A549 (cell line): ENCODE results near the gene MOSPD3. TPM values are rescaled to one million over a fixed set of nuclear protein-coding genes. Genes with fewer than 3 reads are reported as not detected.

Source experiments
- ATAC-seq, 2 experiments: fragments of 200-7000 bp in 1 of 2; fragments of >200 bp in 1 of 2; cut with Nextera tagmentation in 1 of 2; cut with Tn5 transposase in 1 of 2; 3 replicates each; pipeline versions ENCODE4 v1.8.0 to v1.9.1; 2018 to 2020; ENCODE audit warnings: mild to moderate bottlenecking in 1 of 2, moderate library complexity in 1 of 2
- CTCF ChIA-PET: fragments of 300-600 bp; sonication (Branson Sonifier 250); formaldehyde crosslinking; extraction: SDS; loops from one replicate; lab custom pipeline; 2021; ENCODE audit warnings: antibody characterized with exemption, inconsistent platforms; lab: Yijun Ruan, JAX
- POLR2A ChIA-PET: fragments of 350-600 bp; formaldehyde crosslinking; extraction: SDS; loops from one replicate; lab custom pipeline; 2021; ENCODE audit warnings: antibody characterized with exemption, inconsistent platforms; lab: Yijun Ruan, JAX
- DNase-seq, 2 experiments: peaks; one replicate each; pipeline versions ENCODE4 v3.0.0 to v3.0.0-alpha.2; 2011 to 2016; ENCODE audit warnings: low read depth in 1 of 2, low spot score in 1 of 2
- FAIRE-seq: peaks from 2 replicates; lab custom pipeline; 2011; peaks lifted over from hg19 to GRCh38; lab: Jason Lieb, UNC
- H3K27ac ChIP-seq, 2 experiments: fragments of >200 bp; sonication (Bioruptor Twin); formaldehyde crosslinking; 3 replicates each; pipeline ENCODE4 v1.5.1; 2016 to 2017
- H3K4me1 ChIP-seq: fragments of >200 bp; sonication (Bioruptor Twin); formaldehyde crosslinking; 3 replicates; pipeline ENCODE4 v1.6.1; 2016
- H3K4me2 ChIP-seq: fragments of >200 bp; sonication (Bioruptor Twin); formaldehyde crosslinking; 3 replicates; pipeline ENCODE4 v1.6.1; 2016
- H3K4me3 ChIP-seq: fragments of >200 bp; sonication (Bioruptor Twin); formaldehyde crosslinking; 3 replicates; pipeline ENCODE4 v1.5.1; 2016
- H3K9me3 ChIP-seq: fragments of >200 bp; sonication (Bioruptor Twin); formaldehyde crosslinking; 3 replicates; pipeline ENCODE4 v1.6.1; 2016
- CEBPB ChIP-seq, 2 experiments: fragments of >200 bp in 1 of 2; sonication (Bioruptor Twin) in 1 of 2; formaldehyde crosslinking in 1 of 2; IDR thresholded peaks; 2 replicates each; pipeline ENCODE4 v1.6.1; 2012 to 2016
- EHMT2 ChIP-seq: fragments of 200-600 bp; sonication (generic); IDR thresholded peaks from 2 replicates; pipeline ENCODE4 v1.6.1; 2016; ENCODE audit warnings: antibody characterized with exemption, low read depth, mild to moderate bottlenecking, moderate library complexity
- ESRRA ChIP-seq: fragments of 150-350 bp; IDR thresholded peaks from 2 replicates; pipeline ENCODE4 v1.6.1; 2014; ENCODE audit warnings: mild to moderate bottlenecking, low read length, borderline replicate concordance
- FOSL2 ChIP-seq, 2 experiments: fragments of 450-650 bp in 1 of 2; fragments of >200 bp in 1 of 2; sonication (Bioruptor Twin) in 1 of 2; formaldehyde crosslinking; IDR thresholded peaks; 2 replicates each; pipeline versions ENCODE4 v1.5.0 to v1.6.1; 2016 to 2020; ENCODE audit warnings: mild to moderate bottlenecking in 1 of 2, moderate library complexity in 1 of 2
- GATA3 ChIP-seq: IDR thresholded peaks from 2 replicates; pipeline ENCODE4 v1.6.1; 2012; ENCODE audit warnings: borderline replicate concordance
- HEYL ChIP-seq: fragments of 250-450 bp; sonication (Bioruptor Pico); IDR thresholded peaks from 2 replicates; pipeline ENCODE4 v1.8.0; 2021; ENCODE audit warnings: mild to moderate bottlenecking, moderate library complexity
- HOXA7 ChIP-seq: fragments of 250-450 bp; sonication (Bioruptor Pico); IDR thresholded peaks from 2 replicates; pipeline ENCODE4 v1.5.0; 2020; ENCODE audit warnings: mild to moderate bottlenecking, moderate library complexity
- HOXB13 ChIP-seq: fragments of 250-450 bp; sonication (Bioruptor Pico); IDR thresholded peaks from 2 replicates; pipeline ENCODE4 v1.5.0; 2020; ENCODE audit warnings: low read depth, mild to moderate bottlenecking, moderate library complexity
- MAFK ChIP-seq: fragments of 450-650 bp; IDR thresholded peaks from 2 replicates; pipeline ENCODE4 v1.6.1; 2014; ENCODE audit not compliant: partially characterized antibody
- NFE2L2 ChIP-seq: fragments of 150-350 bp; conservative IDR thresholded peaks from 2 replicates; pipeline ENCODE4 v1.6.1; 2014; ENCODE audit warnings: low read length
- NPAS2 ChIP-seq: fragments of 250-450 bp; sonication (Bioruptor Pico); IDR thresholded peaks from 2 replicates; pipeline ENCODE4 v1.8.0; 2022; ENCODE audit warnings: mild to moderate bottlenecking, moderate library complexity, borderline replicate concordance
- NR3C1 ChIP-seq: fragments of >200 bp; sonication (Bioruptor Twin); formaldehyde crosslinking; IDR thresholded peaks from 3 replicates; pipeline ENCODE4 v1.6.1; 2017
- PHF8 ChIP-seq: fragments of 200-600 bp; sonication (generic); IDR thresholded peaks from 2 replicates; pipeline ENCODE4 v1.6.1; 2016; ENCODE audit warnings: low read depth, mild to moderate bottlenecking, antibody characterized with exemption, moderate library complexity, borderline replicate concordance
- POLR2A ChIP-seq: IDR thresholded peaks from 2 replicates; pipeline ENCODE4 v1.6.1; 2012; ENCODE audit warnings: mild to moderate bottlenecking, low read length
- RAD21 ChIP-seq, 2 experiments: fragments of >200 bp in 1 of 2; sonication (Bioruptor Twin) in 1 of 2; formaldehyde crosslinking in 1 of 2; IDR thresholded peaks in 1 of 2; conservative IDR thresholded peaks in 1 of 2; 2 replicates in 1 of 2; 3 replicates in 1 of 2; pipeline ENCODE4 v1.6.1; 2012 to 2018; ENCODE audit warnings: inconsistent platforms in 1 of 2
- RARB ChIP-seq: fragments of 250-450 bp; sonication (Bioruptor Pico); IDR thresholded peaks from 2 replicates; pipeline ENCODE4 v1.8.0; 2021; ENCODE audit warnings: mild to moderate bottlenecking, moderate library complexity
- RCOR1 ChIP-seq: fragments of 150-350 bp; IDR thresholded peaks from 2 replicates; pipeline ENCODE4 v1.6.1; 2014; ENCODE audit warnings: antibody characterized with exemption, low read length, low read depth
- RNF2 ChIP-seq: fragments of 200-600 bp; sonication (generic); IDR thresholded peaks from 2 replicates; pipeline ENCODE4 v1.6.1; 2016; ENCODE audit warnings: low read depth, mild to moderate bottlenecking, antibody characterized with exemption, moderate library complexity, borderline replicate concordance
- SMC3 ChIP-seq: fragments of >200 bp; sonication (Bioruptor Twin); formaldehyde crosslinking; IDR thresholded peaks from 3 replicates; pipeline ENCODE4 v1.6.1; 2018; ENCODE audit warnings: inconsistent platforms
- TFCP2L1 ChIP-seq: fragments of 250-450 bp; sonication (Bioruptor Pico); IDR thresholded peaks from 2 replicates; pipeline ENCODE4 v1.5.0; 2021; ENCODE audit warnings: mild to moderate bottlenecking
- ZFP36 ChIP-seq: fragments of 450-650 bp; IDR thresholded peaks from 2 replicates; pipeline ENCODE4 v1.6.1; 2014; ENCODE audit warnings: borderline replicate concordance; ENCODE audit not compliant: partially characterized antibody
- ZSCAN20 ChIP-seq: fragments of 250-450 bp; sonication (Bioruptor Pico); IDR thresholded peaks from 2 replicates; pipeline ENCODE4 v1.8.0; 2022; ENCODE audit warnings: mild to moderate bottlenecking, moderate library complexity
- WGBS: methylation state at CpG from one replicate; pipeline ENCODE4 v1.1.6; 2017; ENCODE audit errors: missing lambda C conversion rate; 5-methylcytosine and 5-hydroxymethylcytosine counted together
- polyA plus RNA-seq, 4 experiments: library from polyadenylated mRNA; depleted of rRNA in 3 of 4; stranded (reverse); fragments of >200 nt; fragmentation: RNase III in 1 of 4; extraction: RNeasy Plus Mini Kit Qiagen cat#74134 plus additional on column Dnase treatment in 1 of 4; gene quantifications; 2 replicates in 3 of 4; 3 replicates in 1 of 4; pipeline ENCODE4 v1.2.3, GENCODE V29; 2011 to 2017
- TF ChIP-seq, protein P1 (sequence below): fragments of >200 bp; sonication (Bioruptor Twin); formaldehyde crosslinking; IDR thresholded peaks from 2 replicates; pipeline ENCODE4 v1.6.1; 2016
- TF ChIP-seq, protein P2 (sequence below): fragments of >200 bp; sonication (Bioruptor Twin); formaldehyde crosslinking; IDR thresholded peaks from 3 replicates; pipeline ENCODE4 v1.5.1; 2016
- TF ChIP-seq, protein P3 (sequence below): IDR thresholded peaks from 2 replicates; pipeline ENCODE4 v1.6.1; 2012
- TF ChIP-seq, protein P4 (sequence below): IDR thresholded peaks from 2 replicates; pipeline ENCODE4 v1.6.1; 2012

MOSPD3 gene
- polyA plus RNA-seq, 2 of the 4 experiments (the other 2 are of a cell fraction): 6.1 to 14.8 TPM

DNA sequence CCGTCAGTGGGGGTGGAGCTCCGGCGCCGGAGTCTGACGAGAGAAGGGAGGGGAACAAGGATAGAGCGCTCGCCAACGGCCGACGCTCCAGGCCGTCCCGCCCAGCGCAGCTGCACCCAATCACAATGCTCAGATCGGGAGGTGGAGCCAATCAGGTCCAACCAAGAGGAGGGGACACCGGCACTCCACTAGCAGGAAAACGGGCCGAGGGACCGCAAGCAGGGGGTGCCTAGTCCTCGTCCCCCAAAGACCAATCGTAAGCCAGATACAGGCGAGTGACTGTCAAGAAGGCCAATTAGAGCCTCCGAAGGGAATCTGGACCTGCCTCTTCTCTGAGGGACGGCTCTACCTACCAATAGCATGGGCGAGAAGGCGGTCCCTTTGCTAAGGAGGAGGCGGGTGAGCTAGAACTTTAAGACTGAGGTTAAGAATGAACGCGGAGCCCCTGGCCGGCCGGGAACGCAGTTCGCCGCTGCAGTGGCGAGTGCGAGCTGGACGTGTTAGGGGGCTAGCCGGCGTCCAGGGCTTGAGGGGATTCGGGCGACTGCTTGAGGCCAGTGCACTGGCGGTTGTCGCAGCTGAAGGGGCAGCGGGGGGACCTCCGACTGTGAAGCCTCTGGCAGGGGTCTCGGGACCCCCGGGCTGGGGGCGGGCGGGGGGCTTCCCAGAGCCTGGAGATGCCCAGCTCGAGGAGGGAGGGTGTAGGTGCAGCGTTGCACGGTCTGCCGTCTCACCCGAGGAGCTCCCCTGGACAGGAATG is 25.9 kb upstream of the MOSPD3 start, which contains the start of gene FBXO24 (continued):
- TF ChIP-seq NR3C1 (no peak), FOSL2 (IDR thresholded peaks at IDR 0.05) (no peak), FOSL2 (CRISPR knock-in tag; IDR thresholded peaks at IDR 0.05) (no peak), HEYL (CRISPR knock-in tag) (no peak), PHF8 (no peak), ZSCAN20 (CRISPR knock-in tag) (no peak), POLR2A (peak; percentile 79), RNF2 (no peak)
- TF ChIP-seq, protein P1, sequence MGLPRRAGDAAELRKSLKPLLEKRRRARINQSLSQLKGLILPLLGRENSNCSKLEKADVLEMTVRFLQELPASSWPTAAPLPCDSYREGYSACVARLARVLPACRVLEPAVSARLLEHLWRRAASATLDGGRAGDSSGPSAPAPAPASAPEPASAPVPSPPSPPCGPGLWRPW: no peak

DNA sequence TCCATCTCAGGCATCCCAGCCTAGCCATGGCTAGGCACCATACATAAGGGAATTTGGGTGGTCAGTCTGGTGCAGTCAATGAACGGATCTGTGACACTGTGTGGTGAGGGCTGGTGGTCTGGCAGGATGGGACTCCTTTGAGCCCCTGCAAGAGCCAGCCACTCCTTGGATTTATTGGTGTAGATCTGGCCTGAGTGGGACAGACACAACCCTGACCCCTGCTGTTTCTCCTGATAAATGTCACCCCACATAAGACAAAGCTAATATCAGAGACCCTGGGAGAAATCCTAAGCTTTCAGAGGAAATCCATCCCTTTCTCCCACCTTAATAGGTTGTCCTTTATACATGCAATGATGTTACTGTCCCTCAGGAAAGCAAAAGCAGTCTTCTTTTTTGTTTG is 23.9 kb upstream of the MOSPD3 start:
- TF ChIP-seq SMC3 (peak; percentile 43; the same call in 2 of the 3 replicates), HOXA7 (CRISPR knock-in tag) (no peak), RAD21 (conservative IDR thresholded peaks at IDR 0.05 in 1 of 2, IDR thresholded peaks at IDR 0.05 in 1 of 2) (peak; percentile 34 to 35; a peak in 3 of 5 replicates)
- TF ChIP-seq, protein P2, sequence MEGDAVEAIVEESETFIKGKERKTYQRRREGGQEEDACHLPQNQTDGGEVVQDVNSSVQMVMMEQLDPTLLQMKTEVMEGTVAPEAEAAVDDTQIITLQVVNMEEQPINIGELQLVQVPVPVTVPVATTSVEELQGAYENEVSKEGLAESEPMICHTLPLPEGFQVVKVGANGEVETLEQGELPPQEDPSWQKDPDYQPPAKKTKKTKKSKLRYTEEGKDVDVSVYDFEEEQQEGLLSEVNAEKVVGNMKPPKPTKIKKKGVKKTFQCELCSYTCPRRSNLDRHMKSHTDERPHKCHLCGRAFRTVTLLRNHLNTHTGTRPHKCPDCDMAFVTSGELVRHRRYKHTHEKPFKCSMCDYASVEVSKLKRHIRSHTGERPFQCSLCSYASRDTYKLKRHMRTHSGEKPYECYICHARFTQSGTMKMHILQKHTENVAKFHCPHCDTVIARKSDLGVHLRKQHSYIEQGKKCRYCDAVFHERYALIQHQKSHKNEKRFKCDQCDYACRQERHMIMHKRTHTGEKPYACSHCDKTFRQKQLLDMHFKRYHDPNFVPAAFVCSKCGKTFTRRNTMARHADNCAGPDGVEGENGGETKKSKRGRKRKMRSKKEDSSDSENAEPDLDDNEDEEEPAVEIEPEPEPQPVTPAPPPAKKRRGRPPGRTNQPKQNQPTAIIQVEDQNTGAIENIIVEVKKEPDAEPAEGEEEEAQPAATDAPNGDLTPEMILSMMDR: peak; percentile 43
- peaks cover 15% of the 10 kb centered on the region for H3K4me1 ChIP-seq
- POLR2A ChIA-PET: interaction anchor here (0.5 to 1.2 kb wide), 3 partner anchors 24 to 159 kb away, joined by 4 to 5 read pairs (median 4); partner anchors contain the start of genes MEPCE and MOSPD3
- H3K9me3 ChIP-seq: no peaks in the 10 kb centered on the region
- H3K27ac ChIP-seq: no peak overlapping the region
- H3K4me2 ChIP-seq: no peak overlapping the region
- ATAC-seq (no peak), FAIRE-seq (no peak), DNase-seq (peak in 1 of 2 experiments; percentile 45)
- CTCF ChIA-PET: interaction anchor here (0.6 to 10.1 kb wide), 25 partner anchors 10 to 1299 kb away, joined by 3 to 135 read pairs (median 4); partner anchors contain the start of genes MOSPD3 and PCOLCE
- no peak overlapping the region for H3K4me3 ChIP-seq
- 40% methylated on average over 1 of the region's 1 CpG for WGBS

DNA sequence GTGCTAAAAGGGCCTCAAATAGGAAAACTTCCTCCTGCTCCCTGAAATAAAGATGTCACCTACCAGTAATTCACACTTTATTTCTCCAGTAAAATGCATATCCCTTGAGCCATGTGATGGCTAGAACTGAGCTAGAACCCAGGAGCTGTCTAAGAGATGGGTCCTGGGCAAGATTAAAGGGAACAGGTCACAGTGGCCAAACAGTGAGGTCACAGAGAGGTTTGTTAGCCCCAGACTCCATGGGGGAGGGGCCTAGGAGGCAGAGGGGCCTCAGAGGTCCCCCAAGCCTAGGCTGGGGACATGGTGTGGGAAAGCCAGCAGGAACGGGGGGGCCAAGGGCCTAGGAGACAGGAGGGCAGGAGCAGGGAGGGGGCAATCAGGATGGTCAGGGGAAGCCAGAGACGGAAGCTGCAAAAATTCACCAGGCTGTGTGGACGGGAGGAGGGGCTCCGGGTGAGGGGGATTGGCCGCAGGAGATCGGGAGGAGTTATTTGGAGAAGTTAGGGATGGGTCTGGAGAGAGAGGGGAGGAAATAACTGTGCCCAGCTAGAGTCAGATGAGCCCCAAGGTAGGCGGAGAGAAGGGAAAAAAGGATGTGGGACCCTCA is 22.9 kb upstream of the MOSPD3 start:
- CTCF ChIA-PET: interaction anchor here (0.6 to 10.1 kb wide), 22 partner anchors 9 to 263 kb away, joined by 3 to 135 read pairs (median 5); partner anchors contain the start of genes MOSPD3 and PCOLCE
- ATAC-seq (no peak), DNase-seq (no peak), FAIRE-seq (no peak)
- Histone ChIP-seq H3K4me3 (no peak overlapping the region), H3K4me1 (peaks cover 9% of the 10 kb centered on the region), H3K27ac (no peak overlapping the region), H3K4me2 (no peak overlapping the region), H3K9me3 (no peaks in the 10 kb centered on the region)
- POLR2A ChIA-PET: interaction anchor here (0.9 to 1.2 kb wide), 2 partner anchors 23 to 160 kb away, joined by 4 read pairs; partner anchors contain the start of genes MEPCE and MOSPD3
- 80% methylated on average over 7 of the region's 7 CpGs for WGBS
- TF ChIP-seq TFCP2L1 (CRISPR knock-in tag): no peak
- TF ChIP-seq, protein P3, sequence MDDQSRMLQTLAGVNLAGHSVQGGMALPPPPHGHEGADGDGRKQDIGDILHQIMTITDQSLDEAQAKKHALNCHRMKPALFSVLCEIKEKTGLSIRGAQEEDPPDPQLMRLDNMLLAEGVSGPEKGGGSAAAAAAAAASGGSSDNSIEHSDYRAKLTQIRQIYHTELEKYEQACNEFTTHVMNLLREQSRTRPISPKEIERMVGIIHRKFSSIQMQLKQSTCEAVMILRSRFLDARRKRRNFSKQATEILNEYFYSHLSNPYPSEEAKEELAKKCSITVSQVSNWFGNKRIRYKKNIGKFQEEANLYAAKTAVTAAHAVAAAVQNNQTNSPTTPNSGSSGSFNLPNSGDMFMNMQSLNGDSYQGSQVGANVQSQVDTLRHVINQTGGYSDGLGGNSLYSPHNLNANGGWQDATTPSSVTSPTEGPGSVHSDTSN: no peak
- no peak for TF ChIP-seq ESRRA
- TF ChIP-seq CEBPB (IDR thresholded peaks at IDR 0.05): no peak
- no peak for TF ChIP-seq RCOR1
- no peak for TF ChIP-seq GATA3
- TF ChIP-seq NFE2L2: no peak
- TF ChIP-seq, protein P1: no peak
- TF ChIP-seq RARB: no peak
- no peak for TF ChIP-seq EHMT2
- TF ChIP-seq NPAS2 (CRISPR knock-in tag): no peak
- TF ChIP-seq FOSL2 (IDR thresholded peaks at IDR 0.05): no peak
- TF ChIP-seq FOSL2 (CRISPR knock-in tag; IDR thresholded peaks at IDR 0.05): no peak
- TF ChIP-seq MAFK: no peak
- TF ChIP-seq, protein P4, sequence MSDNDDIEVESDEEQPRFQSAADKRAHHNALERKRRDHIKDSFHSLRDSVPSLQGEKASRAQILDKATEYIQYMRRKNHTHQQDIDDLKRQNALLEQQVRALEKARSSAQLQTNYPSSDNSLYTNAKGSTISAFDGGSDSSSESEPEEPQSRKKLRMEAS: no peak
- no peak for TF ChIP-seq ZFP36
- no peak for TF ChIP-seq PHF8
- TF ChIP-seq HOXB13 (CRISPR knock-in tag): no peak
